Neural cell (in vitro differentiated cells): ENCODE measurements around the gene SYCN. TPM values are rescaled to one million over a fixed set of nuclear protein-coding genes. Genes with fewer than 3 reads are reported as not detected.

Source experiments
- H2AFZ ChIP-seq: fragments of 200-600, 300-800 bp; sonication (generic), shearing (Covaris generic); 2 replicates; pipeline ENCODE4 v1.6.0; 2014; ENCODE audit warnings: low read depth, mild to moderate bottlenecking, antibody characterized with exemption, low read length, moderate library complexity
- H3F3A ChIP-seq: fragments of 200-600 bp; shearing (Covaris generic); 2 replicates; pipeline ENCODE4 v1.6.1; 2016; ENCODE audit warnings: mild to moderate bottlenecking, moderate library complexity, mixed read lengths, antibody characterized with exemption, low read length; ENCODE audit not compliant: insufficient read depth, poor library complexity, severe bottlenecking
- H3K27ac ChIP-seq: fragments of 200-600, 300-800 bp; sonication (generic), shearing (Covaris generic); 2 replicates; pipeline ENCODE4 v1.5.1; 2014; ENCODE audit warnings: mild to moderate bottlenecking, low read length, moderate library complexity
- H3K27me3 ChIP-seq: fragments of 300-800, 200-600 bp; sonication (generic), shearing (Covaris generic); 2 replicates; pipeline ENCODE4 v1.6.0; 2014; ENCODE audit warnings: mild to moderate bottlenecking, low read depth, low read length, moderate library complexity; ENCODE audit not compliant: insufficient read depth
- H3K36me3 ChIP-seq: fragments of 300-800, 200-600 bp; sonication (generic), shearing (Covaris generic); 2 replicates; pipeline ENCODE4 v1.5.1; 2014; ENCODE audit warnings: mild to moderate bottlenecking, antibody characterized with exemption, low read length, moderate library complexity; ENCODE audit not compliant: insufficient read depth
- H3K4me2 ChIP-seq: fragments of 300-800, 200-600 bp; sonication (generic), shearing (Covaris generic); 2 replicates; pipeline ENCODE4 v1.6.0; 2014; ENCODE audit warnings: mild to moderate bottlenecking, low read length
- H3K4me3 ChIP-seq: fragments of 300-800, 200-600 bp; sonication (generic), shearing (Covaris generic); 2 replicates; pipeline ENCODE4 v1.5.1; 2014; ENCODE audit warnings: mild to moderate bottlenecking, low read length, moderate library complexity
- H3K79me2 ChIP-seq: fragments of 200-600 bp; shearing (Covaris generic); replicated peaks from 2 replicates; pipeline ENCODE4 v1.6.0; 2014; ENCODE audit warnings: mild to moderate bottlenecking, low read length, moderate library complexity; ENCODE audit not compliant: insufficient read depth
- H3K9ac ChIP-seq: fragments of 300-800, 200-600 bp; sonication (generic), shearing (Covaris generic); 2 replicates; pipeline ENCODE4 v1.6.1; 2016; ENCODE audit warnings: mild to moderate bottlenecking, low read length, mixed read lengths
- H3K9me2 ChIP-seq: fragments of 200-600 bp; shearing (Covaris generic); 2 replicates; pipeline ENCODE4 v1.6.1; 2016; ENCODE audit warnings: mild to moderate bottlenecking, low read length, mixed read lengths; ENCODE audit not compliant: insufficient read depth
- H3K9me3 ChIP-seq: fragments of 200-600, 300-800 bp; sonication (generic), shearing (Covaris generic); 2 replicates; pipeline ENCODE4 v1.6.1; 2016; ENCODE audit warnings: mild to moderate bottlenecking, mixed run types, low read length, moderate library complexity, mixed read lengths
- H4K20me1 ChIP-seq: fragments of 200-600 bp; shearing (Covaris generic); 2 replicates; pipeline ENCODE4 v1.6.1; 2016; ENCODE audit warnings: mild to moderate bottlenecking, mixed run types; ENCODE audit not compliant: insufficient read depth
- EP300 ChIP-seq: fragments of 450-650 bp; conservative IDR thresholded peaks from 2 replicates; pipeline ENCODE4 v1.6.1; 2014; ENCODE audit warnings: antibody characterized with exemption, mild to moderate bottlenecking, moderate library complexity; ENCODE audit not compliant: poor library complexity, severe bottlenecking
- EZH2 ChIP-seq: fragments of 200-600, 300-800 bp; shearing (Covaris generic), sonication (generic); IDR thresholded peaks from 2 replicates; pipeline ENCODE4 v1.6.1; 2014; ENCODE audit warnings: antibody characterized with exemption, low read length, borderline replicate concordance, mild to moderate bottlenecking; ENCODE audit not compliant: insufficient read depth, poor library complexity, severe bottlenecking
- MXI1 ChIP-seq: fragments of 450-650 bp; conservative IDR thresholded peaks from 2 replicates; pipeline ENCODE4 v1.6.1; 2014; ENCODE audit warnings: antibody characterized with exemption, mild to moderate bottlenecking; ENCODE audit not compliant: poor library complexity, severe bottlenecking
- POLR2AphosphoS5 ChIP-seq: IDR thresholded peaks from 2 replicates; pipeline ENCODE4 v1.6.1; 2012
- RAD21 ChIP-seq: fragments of 450-650 bp; conservative IDR thresholded peaks from 2 replicates; pipeline ENCODE4 v1.6.1; 2014; ENCODE audit warnings: antibody characterized with exemption, mild to moderate bottlenecking, moderate library complexity
- SMC3 ChIP-seq: fragments of 450-650 bp; conservative IDR thresholded peaks from 2 replicates; pipeline ENCODE4 v1.6.1; 2014; ENCODE audit warnings: antibody characterized with exemption, mild to moderate bottlenecking, moderate library complexity; ENCODE audit not compliant: poor library complexity
- TAF1 ChIP-seq: IDR thresholded peaks from 2 replicates; pipeline ENCODE4 v1.6.1; 2012; ENCODE audit warnings: low read depth
- polyA plus RNA-seq: library from polyadenylated mRNA; depleted of rRNA; stranded (reverse); fragments of >200 nt; gene quantifications from 2 replicates; pipeline ENCODE4 v1.2.3, GENCODE V29; 2014
- TF ChIP-seq, protein P1 (sequence below): IDR thresholded peaks from 2 replicates; pipeline ENCODE4 v1.6.1; 2012; ENCODE audit warnings: borderline replicate concordance
- TF ChIP-seq, protein P2 (sequence below): fragments of 450-650 bp; IDR thresholded peaks from 2 replicates; pipeline ENCODE4 v1.5.1; 2014; ENCODE audit warnings: antibody characterized with exemption, mild to moderate bottlenecking, moderate library complexity; ENCODE audit not compliant: poor library complexity, severe bottlenecking

The SYCN gene
- polyA plus RNA-seq, 1 donor from 2014 or later: not detected

DNA sequence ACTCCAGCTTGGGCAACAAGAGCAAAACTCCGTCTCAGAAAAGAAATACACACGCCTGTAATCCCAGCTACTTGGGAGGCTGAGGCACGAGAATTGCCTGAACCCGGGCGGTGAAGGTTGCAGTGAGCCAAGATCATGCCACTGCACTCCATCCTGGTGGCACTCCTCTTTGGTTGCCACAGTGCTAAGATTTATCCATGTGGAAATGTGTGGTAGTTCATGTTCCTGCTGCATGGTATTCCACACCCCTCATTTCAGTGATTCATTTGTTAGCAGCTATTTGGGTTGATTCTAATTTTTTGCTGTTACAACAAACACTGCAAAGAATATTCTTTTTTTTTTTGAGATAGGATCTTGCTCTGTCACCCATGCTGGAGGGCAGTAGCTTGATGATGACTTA lies 28.6 kb upstream of the SYCN start:
- no peaks in the 10 kb centered on the region for H3K36me3 ChIP-seq
- H3K9ac ChIP-seq: no peak overlapping the region
- H3K79me2 ChIP-seq: no peaks in the 10 kb centered on the region
- H4K20me1 ChIP-seq: no peaks in the 10 kb centered on the region
- no peak overlapping the region for H3K4me3 ChIP-seq
- no peaks in the 10 kb centered on the region for H3K27me3 ChIP-seq
- no peak overlapping the region for H2AFZ ChIP-seq
- H3K9me3 ChIP-seq: no peaks in the 10 kb centered on the region
- H3K9me2 ChIP-seq: no peaks in the 10 kb centered on the region
- H3K4me2 ChIP-seq: no peak overlapping the region
- no peak for TF ChIP-seq TAF1
- TF ChIP-seq, protein P1, sequence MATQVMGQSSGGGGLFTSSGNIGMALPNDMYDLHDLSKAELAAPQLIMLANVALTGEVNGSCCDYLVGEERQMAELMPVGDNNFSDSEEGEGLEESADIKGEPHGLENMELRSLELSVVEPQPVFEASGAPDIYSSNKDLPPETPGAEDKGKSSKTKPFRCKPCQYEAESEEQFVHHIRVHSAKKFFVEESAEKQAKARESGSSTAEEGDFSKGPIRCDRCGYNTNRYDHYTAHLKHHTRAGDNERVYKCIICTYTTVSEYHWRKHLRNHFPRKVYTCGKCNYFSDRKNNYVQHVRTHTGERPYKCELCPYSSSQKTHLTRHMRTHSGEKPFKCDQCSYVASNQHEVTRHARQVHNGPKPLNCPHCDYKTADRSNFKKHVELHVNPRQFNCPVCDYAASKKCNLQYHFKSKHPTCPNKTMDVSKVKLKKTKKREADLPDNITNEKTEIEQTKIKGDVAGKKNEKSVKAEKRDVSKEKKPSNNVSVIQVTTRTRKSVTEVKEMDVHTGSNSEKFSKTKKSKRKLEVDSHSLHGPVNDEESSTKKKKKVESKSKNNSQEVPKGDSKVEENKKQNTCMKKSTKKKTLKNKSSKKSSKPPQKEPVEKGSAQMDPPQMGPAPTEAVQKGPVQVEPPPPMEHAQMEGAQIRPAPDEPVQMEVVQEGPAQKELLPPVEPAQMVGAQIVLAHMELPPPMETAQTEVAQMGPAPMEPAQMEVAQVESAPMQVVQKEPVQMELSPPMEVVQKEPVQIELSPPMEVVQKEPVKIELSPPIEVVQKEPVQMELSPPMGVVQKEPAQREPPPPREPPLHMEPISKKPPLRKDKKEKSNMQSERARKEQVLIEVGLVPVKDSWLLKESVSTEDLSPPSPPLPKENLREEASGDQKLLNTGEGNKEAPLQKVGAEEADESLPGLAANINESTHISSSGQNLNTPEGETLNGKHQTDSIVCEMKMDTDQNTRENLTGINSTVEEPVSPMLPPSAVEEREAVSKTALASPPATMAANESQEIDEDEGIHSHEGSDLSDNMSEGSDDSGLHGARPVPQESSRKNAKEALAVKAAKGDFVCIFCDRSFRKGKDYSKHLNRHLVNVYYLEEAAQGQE: no peak
- no peak for TF ChIP-seq MXI1
- TF ChIP-seq EP300: no peak
- TF ChIP-seq SMC3: no peak
- TF ChIP-seq RAD21: no peak
- no peak for TF ChIP-seq EZH2
- TF ChIP-seq, protein P2, sequence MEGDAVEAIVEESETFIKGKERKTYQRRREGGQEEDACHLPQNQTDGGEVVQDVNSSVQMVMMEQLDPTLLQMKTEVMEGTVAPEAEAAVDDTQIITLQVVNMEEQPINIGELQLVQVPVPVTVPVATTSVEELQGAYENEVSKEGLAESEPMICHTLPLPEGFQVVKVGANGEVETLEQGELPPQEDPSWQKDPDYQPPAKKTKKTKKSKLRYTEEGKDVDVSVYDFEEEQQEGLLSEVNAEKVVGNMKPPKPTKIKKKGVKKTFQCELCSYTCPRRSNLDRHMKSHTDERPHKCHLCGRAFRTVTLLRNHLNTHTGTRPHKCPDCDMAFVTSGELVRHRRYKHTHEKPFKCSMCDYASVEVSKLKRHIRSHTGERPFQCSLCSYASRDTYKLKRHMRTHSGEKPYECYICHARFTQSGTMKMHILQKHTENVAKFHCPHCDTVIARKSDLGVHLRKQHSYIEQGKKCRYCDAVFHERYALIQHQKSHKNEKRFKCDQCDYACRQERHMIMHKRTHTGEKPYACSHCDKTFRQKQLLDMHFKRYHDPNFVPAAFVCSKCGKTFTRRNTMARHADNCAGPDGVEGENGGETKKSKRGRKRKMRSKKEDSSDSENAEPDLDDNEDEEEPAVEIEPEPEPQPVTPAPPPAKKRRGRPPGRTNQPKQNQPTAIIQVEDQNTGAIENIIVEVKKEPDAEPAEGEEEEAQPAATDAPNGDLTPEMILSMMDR: no peak
- TF ChIP-seq POLR2AphosphoS5: no peak
- H3K27ac ChIP-seq: no peak overlapping the region
- no peaks in the 10 kb centered on the region for H3F3A ChIP-seq

DNA sequence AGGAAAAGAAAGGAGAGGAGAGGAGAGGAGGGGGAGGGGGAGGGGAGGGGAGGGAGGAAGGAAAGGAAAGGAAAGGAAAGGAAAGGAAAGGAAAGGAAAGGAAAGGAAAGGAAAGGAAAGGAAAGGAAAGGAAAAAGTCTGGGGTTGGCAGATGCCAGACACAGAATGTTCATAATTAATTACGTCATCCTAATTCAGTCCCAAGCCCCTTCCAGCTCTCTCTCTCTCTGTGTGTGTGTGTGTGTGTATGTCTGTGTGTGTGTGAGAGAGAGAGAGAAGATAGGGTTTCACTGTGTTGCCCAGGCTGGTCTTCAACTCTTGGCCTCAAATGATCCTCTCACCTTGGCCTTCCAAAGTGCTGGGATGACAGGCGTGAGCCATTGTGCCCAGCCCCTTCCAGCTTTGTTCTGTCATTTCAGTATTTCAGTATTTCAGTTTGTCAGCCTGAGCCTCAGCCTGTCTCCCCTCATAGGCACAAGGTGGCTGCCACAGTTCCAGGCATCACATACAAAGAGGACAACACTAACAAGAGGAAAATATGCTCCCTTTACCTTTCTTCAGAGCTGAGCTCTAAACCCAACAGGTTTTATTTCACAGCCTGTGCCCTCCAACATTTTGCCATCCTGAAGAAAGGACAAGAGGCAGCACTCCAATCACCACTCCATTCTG lies 26.2 kb upstream of the SYCN start:
- no peaks in the 10 kb centered on the region for H3K9me2 ChIP-seq
- H3K9me3 ChIP-seq: no peaks in the 10 kb centered on the region
- no peak overlapping the region for H3K27ac ChIP-seq
- H3K4me2 ChIP-seq: no peak overlapping the region
- H3K27me3 ChIP-seq: no peaks in the 10 kb centered on the region
- TF ChIP-seq RAD21 (no peak), EP300 (no peak), EZH2 (no peak), MXI1 (no peak), TAF1 (no peak), POLR2AphosphoS5 (no peak), SMC3 (no peak)
- TF ChIP-seq, protein P1: no peak
- TF ChIP-seq, protein P2: no peak
- no peak overlapping the region for H2AFZ ChIP-seq
- no peaks in the 10 kb centered on the region for H3F3A ChIP-seq
- no peak overlapping the region for H3K4me3 ChIP-seq
- no peaks in the 10 kb centered on the region for H3K36me3 ChIP-seq
- no peak overlapping the region for H3K9ac ChIP-seq
- no peaks in the 10 kb centered on the region for H4K20me1 ChIP-seq
- no peaks in the 10 kb centered on the region for H3K79me2 ChIP-seq
